K562 (cell line): ENCODE results near the gene PTPN14. TPM values are rescaled to one million over a fixed set of nuclear protein-coding genes. Genes with fewer than 3 reads are reported as not detected.

Source experiments
- ATAC-seq: fragments of 200-7000 bp; cut with Tn5 transposase; 3 replicates; pipeline ENCODE4 v1.9.1; 2020; ENCODE audit warnings: moderate library complexity
- BruUV-seq: library from RNA; stranded (reverse); fragments of 400-500 nt; replicated peaks from 2 replicates; lab custom pipeline; 2021; lab: Mats Ljungman, UMichigan
- CTCF ChIA-PET: fragments of 300-600 bp; formaldehyde crosslinking; extraction: SDS; loops from one replicate; lab custom pipeline; 2021; ENCODE audit warnings: low intra/inter-chr PET ratio; lab: Yijun Ruan, JAX
- POLR2A ChIA-PET: fragments of 300-600, 350-650 bp; sonication (Branson Sonifier 250); formaldehyde crosslinking; extraction: SDS; loops from one replicate; lab custom pipeline; 2021; ENCODE audit warnings: antibody characterized with exemption, inconsistent platforms; lab: Yijun Ruan, JAX
- DNase-seq, 4 experiments: peaks; one replicate each; pipeline versions ENCODE4 v3.0.0 to v3.0.0-alpha.2; 2011 to 2018; ENCODE audit warnings: low spot score in 3 of 4, mixed read lengths in 3 of 4; ENCODE audit errors: extremely low read depth in 1 of 4
- FAIRE-seq: peaks from 2 replicates; lab custom pipeline; 2011; peaks lifted over from hg19 to GRCh38; lab: Jason Lieb, UNC
- H2AFZ ChIP-seq: 2 replicates; pipeline ENCODE4 v1.6.0; 2011; ENCODE audit warnings: low read depth, low read length, control low read depth, inconsistent platforms
- H3K27ac ChIP-seq: fragments of 200-600 bp; 3 replicates; pipeline ENCODE4 v1.8.0; 2011; ENCODE audit warnings: low read depth, mild to moderate bottlenecking, control low read depth, inconsistent platforms, low read length, moderate library complexity, mixed read lengths; ENCODE audit errors: extremely low read depth
- H3K27me3 ChIP-seq, 2 experiments: fragments of 300-600 bp in 1 of 2; 2 replicates in 1 of 2; 3 replicates in 1 of 2; pipeline versions ENCODE4 v1.6.0 to v1.8.0; 2011; ENCODE audit warnings: inconsistent platforms in 2 of 2, low read length in 2 of 2, mild to moderate bottlenecking in 1 of 2, mixed read lengths in 1 of 2, moderate library complexity in 1 of 2; ENCODE audit not compliant: control insufficient read depth in 2 of 2, insufficient read depth in 2 of 2
- H3K36me3 ChIP-seq: fragments of 300-600 bp; 3 replicates; pipeline ENCODE4 v1.8.0; 2011; ENCODE audit warnings: mild to moderate bottlenecking, low read length, inconsistent platforms; ENCODE audit not compliant: control insufficient read depth, insufficient read depth
- H3K4me1 ChIP-seq, 2 experiments: fragments of 200-600 bp in 1 of 2; replicated peaks in 1 of 2; 2 replicates in 1 of 2; 3 replicates in 1 of 2; pipeline versions ENCODE4 v1.5.1 to v1.8.0; 2011; ENCODE audit warnings: inconsistent platforms in 2 of 2, low read length in 2 of 2, mild to moderate bottlenecking in 1 of 2, mixed read lengths in 1 of 2, moderate library complexity in 1 of 2; ENCODE audit not compliant: control insufficient read depth in 2 of 2, insufficient read depth in 2 of 2
- H3K4me2 ChIP-seq: 2 replicates; pipeline ENCODE4 v1.6.1; 2011; ENCODE audit warnings: low read length, control low read depth, inconsistent platforms, mixed read lengths; ENCODE audit not compliant: insufficient read depth
- H3K4me3 ChIP-seq: fragments of 200-600 bp; sonication (generic), shearing (Covaris generic); 2 replicates; pipeline ENCODE4 v1.5.1; 2016; ENCODE audit warnings: control low read depth, inconsistent platforms
- H3K79me2 ChIP-seq: fragments of 200-600 bp; 3 replicates; pipeline ENCODE4 v1.8.0; 2011; ENCODE audit warnings: low read length, inconsistent platforms; ENCODE audit not compliant: control insufficient read depth, insufficient read depth
- H3K9ac ChIP-seq, 2 experiments: 2 replicates each; pipeline versions ENCODE4 v1.6.0 to v1.6.1; 2011; ENCODE audit warnings: low read depth in 2 of 2, low read length in 2 of 2, control low read depth in 1 of 2, inconsistent platforms in 1 of 2, mild to moderate bottlenecking in 1 of 2, mixed read lengths in 1 of 2; ENCODE audit not compliant: insufficient read depth in 1 of 2
- H3K9me1 ChIP-seq: one replicate; pipeline ENCODE4 v1.6.0; 2011; ENCODE audit warnings: inconsistent platforms, mild to moderate bottlenecking, low read length, moderate library complexity; ENCODE audit not compliant: control insufficient read depth, insufficient read depth
- H3K9me3 ChIP-seq: replicated peaks from 2 replicates; pipeline ENCODE4 v1.5.1; 2011; ENCODE audit warnings: low read depth, low read length, inconsistent platforms; ENCODE audit not compliant: control insufficient read depth, insufficient read depth
- H4K20me1 ChIP-seq: replicated peaks from 2 replicates; pipeline ENCODE4 v1.6.1; 2011; ENCODE audit warnings: low read length, inconsistent platforms, mixed read lengths; ENCODE audit not compliant: control insufficient read depth, insufficient read depth
- FIP1L1 ChIP-seq: fragments of 200-400 bp; formaldehyde crosslinking; IDR thresholded peaks from 2 replicates; pipeline ENCODE4 v1.6.1; 2018; ENCODE audit warnings: mild to moderate bottlenecking, low read depth, low read length; ENCODE audit not compliant: poor library complexity, severe bottlenecking
- GATA2 ChIP-seq: sonication (generic); formaldehyde crosslinking; IDR thresholded peaks from 2 replicates; pipeline ENCODE4 v1.4.0; 2020; ENCODE audit warnings: mild to moderate bottlenecking, missing genetic modification reagents
- KHSRP ChIP-seq: fragments of 450-650 bp; IDR thresholded peaks from 2 replicates; pipeline ENCODE4 v1.6.1; 2017
- MCM7 ChIP-seq, 2 experiments: fragments of 450-650 bp; IDR thresholded peaks; 2 replicates each; pipeline ENCODE4 v1.6.1; 2016 to 2018
- PPARD ChIP-seq: fragments of 250-450 bp; sonication (Bioruptor Pico); IDR thresholded peaks from 2 replicates; pipeline ENCODE4 v1.8.0; 2022; ENCODE audit warnings: inconsistent platforms, mild to moderate bottlenecking, moderate library complexity
- SMC3 ChIP-seq: conservative IDR thresholded peaks from 2 replicates; pipeline ENCODE4 v1.6.1; 2011; ENCODE audit warnings: low read depth, low read length, improper control_type of control experiment; ENCODE audit not compliant: insufficient read depth
- SNRNP70 ChIP-seq: fragments of 200-400 bp; formaldehyde crosslinking; optimal IDR thresholded peaks from 2 replicates; pipeline ENCODE3; 2017; ENCODE audit warnings: low read depth, low read length
- ZNF143 ChIP-seq: sonication (generic); formaldehyde crosslinking; IDR thresholded peaks from 2 replicates; pipeline ENCODE4 v1.9.0; 2022; ENCODE audit warnings: mild to moderate bottlenecking, missing genetic modification reagents
- ZNF586 ChIP-seq: fragments of 450-650 bp; formaldehyde crosslinking; conservative IDR thresholded peaks from 2 replicates; pipeline ENCODE4 v1.4.0; 2020; ENCODE audit warnings: mild to moderate bottlenecking, moderate library complexity
- WGBS: fragments of 100-300 bp; shearing (Covaris generic); methylation state at CpG from one replicate; pipeline ENCODE4 v1.1.6; 2016; ENCODE audit warnings: low coverage, mixed read lengths; ENCODE audit not compliant: insufficient coverage; ENCODE audit errors: missing lambda C conversion rate; 5-methylcytosine and 5-hydroxymethylcytosine counted together
- in situ Hi-C: fragments of 300-500 bp; cut with MboI; formaldehyde crosslinking; loops from 4 replicates; pipeline ENCODE4 v1.15.0; 2018; ENCODE audit warnings: inconsistent platforms, mixed read lengths
- intact Hi-C: fragments of 100-400 bp; cut with micrococcal nuclease; formaldehyde crosslinking; loops from 2 replicates; pipeline ENCODE4 v1.14.2; 2022
- polyA plus RNA-seq, 8 experiments: library from polyadenylated mRNA; depleted of rRNA in 4 of 8; stranded (reverse) in 5 of 8; unstranded in 3 of 8; fragments of >200 nt; fragmentation: Nextera tagmentation in 2 of 8; fragmentation: Illumina TruSeq in 1 of 8; extraction: Ambion mirVana in 2 of 8; extraction: Trizol in 1 of 8; gene quantifications; 2 replicates each; pipeline versions ENCODE4 v1.2.1 to v1.2.3, GENCODE V29; 2011 to 2014; ENCODE audit warnings: inconsistent platforms in 1 of 8, missing spikeins in 1 of 8
- total RNA-seq, 7 experiments: library from RNA; depleted of rRNA in 6 of 7; stranded (reverse); fragments of >200 nt in 6 of 7; fragmentation: Illumina TruSeq in 2 of 7; extraction: Trizol in 2 of 7; gene quantifications; 2 replicates each; pipeline versions ENCODE4 v1.2.1 to v1.2.3, GENCODE V29; 2011 to 2021; ENCODE audit warnings: low replicate concordance in 1 of 7
- TF ChIP-seq, protein P1 (sequence below): fragments of 150-350 bp; conservative IDR thresholded peaks from 2 replicates; pipeline ENCODE4 v1.6.1; 2014; ENCODE audit warnings: low read length
- TF ChIP-seq, protein P2 (sequence below): fragments of 450-650 bp; formaldehyde crosslinking; IDR thresholded peaks from 2 replicates; pipeline ENCODE4 v1.4.0; 2022; ENCODE audit warnings: missing genetic modification characterization
- TF ChIP-seq, protein P3 (sequence below): fragments of 200-800 bp; sonication (Bioruptor generic); IDR thresholded peaks from 2 replicates; pipeline ENCODE4 v1.6.1; 2017; ENCODE audit warnings: missing genetic modification characterization, missing compliant biosample characterization
- TF ChIP-seq, protein P4 (sequence below): sonication (generic); formaldehyde crosslinking; IDR thresholded peaks from 2 replicates; pipeline ENCODE4 v1.8.1; 2023; ENCODE audit warnings: mild to moderate bottlenecking, missing genetic modification reagents

Gene PTPN14
- total and polyA plus RNA-seq, 9 of the 15 experiments (the other 6 are each of a cell fraction or from before 2014, with no cell fraction given), result 0.01 to 0.29 (median 0.04) TPM; not detected in 6

DNA sequence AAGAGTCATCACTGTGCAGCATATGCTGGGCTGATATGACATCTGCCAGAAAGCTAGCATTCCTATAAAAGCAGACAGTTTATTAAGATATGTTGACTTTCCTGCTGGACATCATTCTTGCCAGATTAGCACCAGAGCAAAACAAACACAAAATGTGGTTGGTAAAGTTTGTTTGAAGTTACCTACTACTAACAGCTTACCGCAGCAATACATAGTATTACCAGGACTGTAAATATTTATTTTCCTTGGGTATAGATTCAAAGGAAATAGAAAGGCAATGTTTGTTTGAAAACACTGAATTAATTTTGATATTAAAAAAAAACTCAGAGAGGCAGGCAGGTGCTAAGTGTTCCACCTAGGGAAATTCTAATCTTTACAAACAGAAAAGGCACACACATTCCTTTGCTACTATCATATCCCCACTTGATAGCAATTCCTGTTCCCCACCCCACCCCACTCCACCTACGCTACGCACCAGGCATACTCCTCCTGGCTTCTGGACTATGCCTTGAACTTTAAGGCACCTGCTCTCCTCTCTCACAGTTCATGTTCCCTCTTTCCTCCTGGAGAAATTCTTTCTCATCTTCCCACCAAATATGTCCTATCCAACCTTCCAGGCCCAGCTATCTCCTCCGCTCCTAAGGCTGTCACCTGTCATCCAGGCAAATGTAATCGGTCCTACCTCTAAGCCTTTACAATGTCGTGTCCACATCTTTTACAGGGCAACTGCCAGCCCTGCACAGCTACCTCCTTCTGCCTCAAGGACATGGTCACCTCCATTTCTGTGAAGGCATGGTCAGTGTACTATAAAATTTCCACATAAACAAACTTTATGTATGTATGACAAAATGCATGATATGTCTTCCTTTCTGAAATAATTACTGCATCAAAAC, 34.7 kb downstream of the PTPN14 start:
- no peak overlapping the region for H3K27ac ChIP-seq
- no peaks in the 10 kb centered on the region for H3K36me3 ChIP-seq
- BruUV-seq, result no TSS peak
- DNase-seq (no peak), ATAC-seq (no peak), FAIRE-seq (no peak)
- CTCF ChIA-PET, result no interaction called here
- in situ Hi-C loops, result no loop called here
- no peak overlapping the region for H3K4me2 ChIP-seq
- no peaks in the 10 kb centered on the region for H3K9me3 ChIP-seq
- no peak overlapping the region for H2AFZ ChIP-seq
- no peaks in the 10 kb centered on the region for H4K20me1 ChIP-seq
- H3K9ac ChIP-seq, result no peak overlapping the region
- no peaks in the 10 kb centered on the region for H3K4me1 ChIP-seq
- intact Hi-C loops, result no loop called here
- TF ChIP-seq, protein P1, sequence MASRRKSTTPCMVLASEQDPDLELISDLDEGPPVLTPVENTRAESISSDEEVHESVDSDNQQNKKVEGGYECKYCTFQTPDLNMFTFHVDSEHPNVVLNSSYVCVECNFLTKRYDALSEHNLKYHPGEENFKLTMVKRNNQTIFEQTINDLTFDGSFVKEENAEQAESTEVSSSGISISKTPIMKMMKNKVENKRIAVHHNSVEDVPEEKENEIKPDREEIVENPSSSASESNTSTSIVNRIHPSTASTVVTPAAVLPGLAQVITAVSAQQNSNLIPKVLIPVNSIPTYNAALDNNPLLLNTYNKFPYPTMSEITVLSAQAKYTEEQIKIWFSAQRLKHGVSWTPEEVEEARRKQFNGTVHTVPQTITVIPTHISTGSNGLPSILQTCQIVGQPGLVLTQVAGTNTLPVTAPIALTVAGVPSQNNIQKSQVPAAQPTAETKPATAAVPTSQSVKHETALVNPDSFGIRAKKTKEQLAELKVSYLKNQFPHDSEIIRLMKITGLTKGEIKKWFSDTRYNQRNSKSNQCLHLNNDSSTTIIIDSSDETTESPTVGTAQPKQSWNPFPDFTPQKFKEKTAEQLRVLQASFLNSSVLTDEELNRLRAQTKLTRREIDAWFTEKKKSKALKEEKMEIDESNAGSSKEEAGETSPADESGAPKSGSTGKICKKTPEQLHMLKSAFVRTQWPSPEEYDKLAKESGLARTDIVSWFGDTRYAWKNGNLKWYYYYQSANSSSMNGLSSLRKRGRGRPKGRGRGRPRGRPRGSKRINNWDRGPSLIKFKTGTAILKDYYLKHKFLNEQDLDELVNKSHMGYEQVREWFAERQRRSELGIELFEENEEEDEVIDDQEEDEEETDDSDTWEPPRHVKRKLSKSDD, result no peak
- TF ChIP-seq FIP1L1 (no peak), PPARD (CRISPR knock-in tag) (no peak), GATA2 (CRISPR knock-in tag) (no peak), SMC3 (no peak), ZNF586 (no peak), SNRNP70 (no peak), ZNF143 (CRISPR knock-in tag) (no peak), KHSRP (no peak), MCM7 (IDR thresholded peaks at IDR 0.05) (no peak)
- TF ChIP-seq, protein P2, sequence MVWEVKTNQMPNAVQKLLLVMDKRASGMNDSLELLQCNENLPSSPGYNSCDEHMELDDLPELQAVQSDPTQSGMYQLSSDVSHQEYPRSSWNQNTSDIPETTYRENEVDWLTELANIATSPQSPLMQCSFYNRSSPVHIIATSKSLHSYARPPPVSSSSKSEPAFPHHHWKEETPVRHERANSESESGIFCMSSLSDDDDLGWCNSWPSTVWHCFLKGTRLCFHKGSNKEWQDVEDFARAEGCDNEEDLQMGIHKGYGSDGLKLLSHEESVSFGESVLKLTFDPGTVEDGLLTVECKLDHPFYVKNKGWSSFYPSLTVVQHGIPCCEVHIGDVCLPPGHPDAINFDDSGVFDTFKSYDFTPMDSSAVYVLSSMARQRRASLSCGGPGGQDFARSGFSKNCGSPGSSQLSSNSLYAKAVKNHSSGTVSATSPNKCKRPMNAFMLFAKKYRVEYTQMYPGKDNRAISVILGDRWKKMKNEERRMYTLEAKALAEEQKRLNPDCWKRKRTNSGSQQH (CRISPR knock-in tag), result no peak
- TF ChIP-seq, protein P3, sequence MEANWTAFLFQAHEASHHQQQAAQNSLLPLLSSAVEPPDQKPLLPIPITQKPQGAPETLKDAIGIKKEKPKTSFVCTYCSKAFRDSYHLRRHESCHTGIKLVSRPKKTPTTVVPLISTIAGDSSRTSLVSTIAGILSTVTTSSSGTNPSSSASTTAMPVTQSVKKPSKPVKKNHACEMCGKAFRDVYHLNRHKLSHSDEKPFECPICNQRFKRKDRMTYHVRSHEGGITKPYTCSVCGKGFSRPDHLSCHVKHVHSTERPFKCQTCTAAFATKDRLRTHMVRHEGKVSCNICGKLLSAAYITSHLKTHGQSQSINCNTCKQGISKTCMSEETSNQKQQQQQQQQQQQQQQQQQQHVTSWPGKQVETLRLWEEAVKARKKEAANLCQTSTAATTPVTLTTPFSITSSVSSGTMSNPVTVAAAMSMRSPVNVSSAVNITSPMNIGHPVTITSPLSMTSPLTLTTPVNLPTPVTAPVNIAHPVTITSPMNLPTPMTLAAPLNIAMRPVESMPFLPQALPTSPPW (CRISPR knock-in tag), result no peak
- TF ChIP-seq, protein P4, sequence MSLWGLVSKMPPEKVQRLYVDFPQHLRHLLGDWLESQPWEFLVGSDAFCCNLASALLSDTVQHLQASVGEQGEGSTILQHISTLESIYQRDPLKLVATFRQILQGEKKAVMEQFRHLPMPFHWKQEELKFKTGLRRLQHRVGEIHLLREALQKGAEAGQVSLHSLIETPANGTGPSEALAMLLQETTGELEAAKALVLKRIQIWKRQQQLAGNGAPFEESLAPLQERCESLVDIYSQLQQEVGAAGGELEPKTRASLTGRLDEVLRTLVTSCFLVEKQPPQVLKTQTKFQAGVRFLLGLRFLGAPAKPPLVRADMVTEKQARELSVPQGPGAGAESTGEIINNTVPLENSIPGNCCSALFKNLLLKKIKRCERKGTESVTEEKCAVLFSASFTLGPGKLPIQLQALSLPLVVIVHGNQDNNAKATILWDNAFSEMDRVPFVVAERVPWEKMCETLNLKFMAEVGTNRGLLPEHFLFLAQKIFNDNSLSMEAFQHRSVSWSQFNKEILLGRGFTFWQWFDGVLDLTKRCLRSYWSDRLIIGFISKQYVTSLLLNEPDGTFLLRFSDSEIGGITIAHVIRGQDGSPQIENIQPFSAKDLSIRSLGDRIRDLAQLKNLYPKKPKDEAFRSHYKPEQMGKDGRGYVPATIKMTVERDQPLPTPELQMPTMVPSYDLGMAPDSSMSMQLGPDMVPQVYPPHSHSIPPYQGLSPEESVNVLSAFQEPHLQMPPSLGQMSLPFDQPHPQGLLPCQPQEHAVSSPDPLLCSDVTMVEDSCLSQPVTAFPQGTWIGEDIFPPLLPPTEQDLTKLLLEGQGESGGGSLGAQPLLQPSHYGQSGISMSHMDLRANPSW (CRISPR knock-in tag), result no peak
- no peaks in the 10 kb centered on the region for H3K9me1 ChIP-seq
- POLR2A ChIA-PET, result interaction anchor here (0.6 kb wide), 1 partner anchor 1116 kb away, joined by 3 read pairs; no protein-coding TSS in a partner anchor
- 2% methylated on average over 6 of the region's 6 CpGs for WGBS
- H3K79me2 ChIP-seq, result no peaks in the 10 kb centered on the region
- H3K4me3 ChIP-seq, result no peak overlapping the region
- peaks cover 5 to 16% of the 10 kb centered on the region in 2 experiments; a peak in 4 of 5 replicates for H3K27me3 ChIP-seq
